DOHH2 (cell line): ENCODE measurements around the gene CELA2B.
"Not testable (repeated sequence)": the region's sequence is repeated elsewhere in the genome, so short reads cannot be mapped to it uniquely, and the experiment has no call there.

Experiments used
- H3F3A ChIP-seq: fragments of 200-600 bp; sonication (generic), shearing (Covaris generic); 2 replicates; pipeline ENCODE4 v1.6.0; 2016; ENCODE audit warnings: antibody characterized with exemption, mild to moderate bottlenecking; ENCODE audit not compliant: control insufficient read depth, insufficient read depth
- H3K27ac ChIP-seq: fragments of 200-600 bp; sonication (generic); 2 replicates; pipeline ENCODE4 v1.5.1; 2014; ENCODE audit warnings: low read depth, mild to moderate bottlenecking, low read length, moderate library complexity
- H3K27me3 ChIP-seq: fragments of 200-600 bp; sonication (generic); 2 replicates; pipeline ENCODE4 v1.6.1; 2014; ENCODE audit warnings: mild to moderate bottlenecking, low read length, mixed read lengths; ENCODE audit not compliant: control insufficient read depth
- H3K36me3 ChIP-seq: fragments of 200-600 bp; sonication (generic); 2 replicates; pipeline ENCODE4 v1.6.1; 2014; ENCODE audit warnings: mild to moderate bottlenecking, low read length, moderate library complexity, mixed read lengths; ENCODE audit not compliant: control insufficient read depth
- H3K4me1 ChIP-seq: fragments of 200-600 bp; sonication (generic); 2 replicates; pipeline ENCODE4 v1.6.1; 2014; ENCODE audit warnings: mild to moderate bottlenecking, low read length, mixed read lengths; ENCODE audit not compliant: control insufficient read depth
- H3K4me2 ChIP-seq: fragments of 200-600 bp; sonication (generic); 2 replicates; pipeline ENCODE4 v1.6.0; 2014; ENCODE audit warnings: mild to moderate bottlenecking, low read length, moderate library complexity
- H3K4me3 ChIP-seq: fragments of 200-600 bp; sonication (generic); 2 replicates; pipeline ENCODE4 v1.5.1; 2014; ENCODE audit warnings: mild to moderate bottlenecking, low read length, mixed read lengths
- H3K79me2 ChIP-seq: fragments of 200-600 bp; sonication (generic); 2 replicates; pipeline ENCODE4 v1.6.1; 2014; ENCODE audit warnings: mild to moderate bottlenecking, low read length, mixed read lengths; ENCODE audit not compliant: control insufficient read depth
- H3K9me2 ChIP-seq: fragments of 200-600 bp; sonication (generic); replicated peaks from 2 replicates; pipeline ENCODE4 v1.6.1; 2014; ENCODE audit warnings: mild to moderate bottlenecking, low read length, mixed read lengths; ENCODE audit not compliant: control insufficient read depth
- H3K9me3 ChIP-seq: fragments of 200-600 bp; sonication (generic); 2 replicates; pipeline ENCODE4 v1.6.1; 2014; ENCODE audit warnings: antibody characterized with exemption, low read length, mixed read lengths; ENCODE audit not compliant: control insufficient read depth, insufficient read depth
- H4K20me1 ChIP-seq: fragments of 200-600 bp; sonication (generic); 2 replicates; pipeline ENCODE4 v1.6.0; 2014; ENCODE audit warnings: low read depth, mild to moderate bottlenecking, antibody characterized with exemption, low read length, moderate library complexity; ENCODE audit not compliant: control insufficient read depth, insufficient read depth
- CTCF ChIP-seq: fragments of 200-600 bp; sonication (generic); IDR thresholded peaks from one replicate; pipeline ENCODE4 v1.5.1; 2014; ENCODE audit warnings: antibody characterized with exemption, mild to moderate bottlenecking, low read depth, low read length; ENCODE audit not compliant: poor library complexity, severe bottlenecking
- EZH2phosphoT487 ChIP-seq: fragments of 200-600 bp; sonication (generic); IDR thresholded peaks from 2 replicates; pipeline ENCODE4 v1.6.1; 2017; ENCODE audit warnings: borderline replicate concordance, mild to moderate bottlenecking, antibody characterized with exemption, low read length, moderate library complexity, mixed read lengths

CELA2B gene

DNA sequence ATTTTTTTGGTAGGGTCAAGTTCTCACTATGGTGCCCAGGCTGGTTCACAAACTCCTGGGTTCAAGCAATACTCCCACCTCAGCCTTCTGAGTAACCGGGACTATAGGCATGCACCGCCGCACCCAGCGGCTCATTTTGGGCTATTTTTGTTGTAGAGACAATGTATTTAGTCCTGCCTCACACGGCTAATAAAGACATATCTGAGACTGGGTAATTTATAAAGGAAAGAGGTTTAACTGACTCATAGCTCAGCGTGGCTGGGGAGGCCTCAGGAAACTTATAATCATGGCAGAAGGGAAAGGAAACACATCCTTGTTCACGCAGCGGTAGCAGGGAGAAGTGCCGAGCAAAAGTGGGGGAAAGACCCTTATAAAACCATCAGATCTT lies 15.2 kb upstream of the CELA2B start:
- no peaks in the 10 kb centered on the region for H3K9me3 ChIP-seq
- H4K20me1 ChIP-seq = no peaks in the 10 kb centered on the region
- no peaks in the 10 kb centered on the region for H3F3A ChIP-seq
- no peak overlapping the region for H3K4me2 ChIP-seq
- TF ChIP-seq EZH2phosphoT487 (no peak), CTCF (no peak)
- H3K4me3 ChIP-seq = no peak overlapping the region
- peaks cover 3% of the 10 kb centered on the region; the same call in 1 of the 2 replicates for H3K27me3 ChIP-seq
- no peaks in the 10 kb centered on the region for H3K36me3 ChIP-seq
- no peaks in the 10 kb centered on the region for H3K4me1 ChIP-seq
- no peaks in the 10 kb centered on the region for H3K9me2 ChIP-seq
- no peak overlapping the region for H3K27ac ChIP-seq
- no peaks in the 10 kb centered on the region for H3K79me2 ChIP-seq

DNA sequence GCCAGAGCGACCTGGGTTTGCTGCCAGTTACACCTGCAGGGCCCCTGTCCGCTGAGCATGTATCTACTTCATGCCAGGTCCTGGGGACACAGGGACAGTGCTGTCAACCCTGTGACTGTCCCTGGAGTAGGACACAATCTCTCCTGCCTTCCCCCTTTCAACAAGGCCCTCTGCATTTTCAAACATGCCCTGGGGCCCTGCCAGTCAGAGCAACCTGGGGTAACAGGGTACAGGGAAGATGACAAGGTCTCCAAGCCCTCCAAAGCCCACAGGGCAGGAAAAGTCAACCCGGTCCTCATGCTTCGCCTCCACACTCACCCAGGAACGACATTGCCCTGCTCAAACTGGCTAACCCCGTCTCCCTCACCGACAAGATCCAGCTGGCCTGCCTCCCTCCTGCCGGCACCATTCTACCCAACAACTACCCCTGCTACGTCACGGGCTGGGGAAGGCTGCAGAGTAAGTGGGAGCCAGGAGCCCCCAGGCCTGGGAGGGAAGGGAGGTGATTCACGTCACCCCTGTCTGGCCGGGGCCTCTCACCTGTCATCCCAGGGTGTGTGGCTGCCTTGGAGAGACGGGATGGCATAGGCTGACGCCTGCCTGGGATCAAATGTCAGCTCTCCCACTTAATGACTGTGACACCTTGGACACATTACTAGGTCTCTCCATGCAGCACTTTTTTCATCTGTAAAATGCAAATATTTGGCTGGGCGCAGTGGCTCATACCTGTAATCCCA lies 12.7 kb upstream of the CELA2B start:
- not testable (repeated sequence) for H3K27me3 ChIP-seq, H3K4me1 ChIP-seq, H3K79me2 ChIP-seq, H3K9me2 ChIP-seq, H3K4me3 ChIP-seq, H3K9me3 ChIP-seq, H4K20me1 ChIP-seq, H3F3A ChIP-seq, H3K36me3 ChIP-seq, H3K27ac ChIP-seq, H3K4me2 ChIP-seq

GRCh38 chr1:15463926-15464322 lies 12.0 kb upstream of the CELA2B start:
- H3K79me2 ChIP-seq, H3K4me1 ChIP-seq, H3K4me2 ChIP-seq: not testable (repeated sequence)

GRCh38 chr1:15465674-15466073 lies 10.2 kb upstream of the CELA2B start:
- Histone ChIP-seq H3K4me2 (no peak overlapping the region), H3K27ac (no peak overlapping the region), H3K4me1 (no peaks in the 10 kb centered on the region), H3K9me2 (no peaks in the 10 kb centered on the region), H4K20me1 (no peaks in the 10 kb centered on the region), H3K36me3 (no peaks in the 10 kb centered on the region), H3K4me3 (no peak overlapping the region), H3K27me3 (no peaks in the 10 kb centered on the region), H3K9me3 (no peaks in the 10 kb centered on the region), H3K79me2 (no peaks in the 10 kb centered on the region), H3F3A (no peaks in the 10 kb centered on the region)
- TF ChIP-seq EZH2phosphoT487 (no peak), CTCF (no peak)

More at GRCh38 chr1:15463926-15464322, 12.0 kb upstream of the CELA2B start:
- H4K20me1 ChIP-seq, H3K27me3 ChIP-seq, H3K36me3 ChIP-seq, H3F3A ChIP-seq, H3K9me3 ChIP-seq, H3K27ac ChIP-seq, H3K4me3 ChIP-seq, H3K9me2 ChIP-seq: not testable (repeated sequence)

DNA sequence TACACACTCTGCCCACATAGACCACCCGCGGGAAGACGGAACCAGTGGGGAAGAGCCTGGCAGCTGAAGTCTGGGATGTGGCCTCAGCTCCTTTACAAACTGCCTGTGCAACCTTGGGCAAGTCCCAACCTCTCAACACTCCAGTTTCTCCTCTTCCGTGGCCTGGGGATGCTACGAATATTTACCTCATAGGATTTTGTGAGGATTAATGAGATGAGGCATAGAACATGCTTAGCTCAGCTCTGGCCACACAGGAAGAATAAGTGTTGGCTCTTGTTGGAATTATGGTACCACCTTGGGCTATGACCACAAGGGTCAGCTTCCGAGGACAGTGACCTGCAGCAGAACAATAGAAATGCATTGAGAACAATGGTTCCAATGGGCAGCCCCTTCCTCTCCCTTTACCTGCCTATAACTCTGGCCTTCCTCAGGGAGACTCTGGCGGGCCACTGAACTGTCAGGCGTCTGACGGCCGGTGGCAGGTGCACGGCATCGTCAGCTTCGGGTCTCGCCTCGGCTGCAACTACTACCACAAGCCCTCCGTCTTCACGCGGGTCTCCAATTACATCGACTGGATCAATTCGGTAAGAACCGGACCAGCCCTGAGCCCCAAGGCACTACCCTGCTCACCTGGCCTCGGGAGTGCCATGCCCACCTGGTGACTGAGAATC lies 8.8 kb upstream of the CELA2B start:
- H3K4me1 ChIP-seq, H3K36me3 ChIP-seq, H3K9me2 ChIP-seq: not testable (repeated sequence)

More for the DNA sequence above, 8.8 kb upstream of the CELA2B start:
- H3F3A ChIP-seq, H3K79me2 ChIP-seq, H3K4me2 ChIP-seq, H4K20me1 ChIP-seq, H3K4me3 ChIP-seq, H3K27me3 ChIP-seq, H3K9me3 ChIP-seq, H3K27ac ChIP-seq: not testable (repeated sequence)
